Parathyroid adenoma (tissue), 2 donors: ENCODE data around the gene PLPP4.

ENCODE experiments used
- H2AFZ ChIP-seq: fragments of 300-600 bp; sonication (generic); one replicate; pipeline ENCODE4 v1.7.0; 2017; ENCODE audit warnings: antibody characterized with exemption, mild to moderate bottlenecking
- H3K27ac ChIP-seq: fragments of 300-600 bp; sonication (generic); one replicate; pipeline ENCODE4 v1.7.0; 2017
- H3K27me3 ChIP-seq: fragments of 300-600 bp; sonication (generic); one replicate; pipeline ENCODE4 v1.7.0; 2017; ENCODE audit warnings: low read length; ENCODE audit not compliant: control insufficient read depth, insufficient read depth
- H3K36me3 ChIP-seq: fragments of 300-600 bp; sonication (generic); one replicate; pipeline ENCODE4 v1.7.0; 2017; ENCODE audit warnings: low read length; ENCODE audit not compliant: control insufficient read depth, insufficient read depth
- H3K4me1 ChIP-seq: fragments of 300-600 bp; sonication (generic); one replicate; pipeline ENCODE4 v1.7.0; 2017; ENCODE audit warnings: control low read depth
- H3K4me2 ChIP-seq: fragments of 300-600 bp; sonication (generic); one replicate; pipeline ENCODE4 v1.7.0; 2017; ENCODE audit warnings: low read length
- H3K4me3 ChIP-seq: fragments of 300-600 bp; sonication (generic); one replicate; pipeline ENCODE4 v1.7.0; 2017; ENCODE audit warnings: low read depth, low read length
- H3K79me2 ChIP-seq: fragments of 300-600 bp; sonication (generic); one replicate; pipeline ENCODE4 v1.7.0; 2017; ENCODE audit warnings: control low read depth
- H3K9ac ChIP-seq: fragments of 300-600 bp; sonication (generic); one replicate; pipeline ENCODE4 v1.7.0; 2017; ENCODE audit warnings: mild to moderate bottlenecking
- H3K9me3 ChIP-seq: fragments of 300-600 bp; sonication (generic); one replicate; pipeline ENCODE4 v1.7.0; 2017; ENCODE audit warnings: low read length; ENCODE audit not compliant: control insufficient read depth
- TF ChIP-seq, protein P1 (sequence below): fragments of 300-600 bp; sonication (generic); IDR thresholded peaks from one replicate; pipeline ENCODE4 v1.7.0; 2017; ENCODE audit warnings: antibody characterized with exemption, mild to moderate bottlenecking
- donor health status: primary hyperparathyroidism.

The PLPP4 gene

DNA sequence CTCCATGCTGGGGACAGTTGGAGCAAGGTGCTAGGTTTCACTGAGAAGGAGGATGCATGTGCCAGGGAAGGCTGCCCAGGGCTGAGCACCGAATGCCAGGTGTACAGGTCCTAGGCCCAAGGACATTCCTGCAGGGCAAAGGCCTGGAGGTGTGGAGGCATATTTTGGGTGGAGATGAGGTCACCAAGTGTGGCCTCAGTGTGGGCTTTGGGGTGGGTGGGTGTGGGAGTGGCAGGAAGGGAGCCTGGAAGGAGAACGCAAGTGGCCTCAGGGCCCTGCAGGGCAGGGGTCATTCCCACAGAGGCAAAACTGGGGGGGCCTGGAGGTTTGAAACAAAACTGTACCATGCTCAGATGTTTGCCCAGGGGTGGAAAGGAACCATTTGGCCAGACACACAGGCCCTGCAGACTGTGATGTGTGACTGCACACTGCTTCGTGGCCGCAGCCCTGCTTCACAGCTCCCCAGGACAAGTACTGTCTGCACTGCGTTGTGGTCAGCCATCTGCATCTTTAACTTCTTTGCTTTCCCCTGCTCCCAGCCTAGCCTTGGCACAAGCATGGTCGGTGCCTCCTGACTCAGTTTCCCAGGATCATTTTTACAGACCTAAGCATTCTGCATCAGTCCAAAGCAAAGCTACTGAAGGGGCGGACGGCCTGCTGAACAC, 5.1 kb downstream of the PLPP4 start:
- Histone ChIP-seq H3K9me3 (no peaks in the 10 kb centered on the region), H3K79me2 (no peaks in the 10 kb centered on the region), H3K4me2 (no peak overlapping the region), H3K27ac (no peak overlapping the region), H3K9ac (no peak overlapping the region), H3K4me1 (no peaks in the 10 kb centered on the region), H3K36me3 (no peaks in the 10 kb centered on the region), H2AFZ (no peak overlapping the region), H3K27me3 (no peaks in the 10 kb centered on the region), H3K4me3 (no peak overlapping the region)
- TF ChIP-seq, protein P1, sequence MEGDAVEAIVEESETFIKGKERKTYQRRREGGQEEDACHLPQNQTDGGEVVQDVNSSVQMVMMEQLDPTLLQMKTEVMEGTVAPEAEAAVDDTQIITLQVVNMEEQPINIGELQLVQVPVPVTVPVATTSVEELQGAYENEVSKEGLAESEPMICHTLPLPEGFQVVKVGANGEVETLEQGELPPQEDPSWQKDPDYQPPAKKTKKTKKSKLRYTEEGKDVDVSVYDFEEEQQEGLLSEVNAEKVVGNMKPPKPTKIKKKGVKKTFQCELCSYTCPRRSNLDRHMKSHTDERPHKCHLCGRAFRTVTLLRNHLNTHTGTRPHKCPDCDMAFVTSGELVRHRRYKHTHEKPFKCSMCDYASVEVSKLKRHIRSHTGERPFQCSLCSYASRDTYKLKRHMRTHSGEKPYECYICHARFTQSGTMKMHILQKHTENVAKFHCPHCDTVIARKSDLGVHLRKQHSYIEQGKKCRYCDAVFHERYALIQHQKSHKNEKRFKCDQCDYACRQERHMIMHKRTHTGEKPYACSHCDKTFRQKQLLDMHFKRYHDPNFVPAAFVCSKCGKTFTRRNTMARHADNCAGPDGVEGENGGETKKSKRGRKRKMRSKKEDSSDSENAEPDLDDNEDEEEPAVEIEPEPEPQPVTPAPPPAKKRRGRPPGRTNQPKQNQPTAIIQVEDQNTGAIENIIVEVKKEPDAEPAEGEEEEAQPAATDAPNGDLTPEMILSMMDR: no peak

DNA sequence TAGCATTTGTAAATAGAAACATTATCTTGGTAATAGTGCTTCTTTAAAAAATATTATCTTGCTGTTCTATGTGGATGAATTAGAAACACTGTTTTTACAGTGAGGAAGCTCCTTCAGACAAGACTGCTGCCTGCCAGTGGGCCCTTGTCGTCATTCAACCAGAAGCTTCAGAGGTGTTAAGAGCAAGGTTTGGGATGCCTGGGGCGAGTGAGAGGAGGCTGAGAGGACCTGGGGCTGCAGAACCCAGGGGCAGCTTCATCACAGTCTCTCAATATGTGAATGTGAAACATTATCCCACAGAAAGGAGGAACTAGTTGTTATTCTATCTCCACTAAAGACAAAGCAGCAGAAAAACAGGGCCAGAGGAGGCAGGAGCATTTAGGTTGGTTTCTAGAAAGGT, 8.1 kb downstream of the PLPP4 start:
- no peaks in the 10 kb centered on the region for H3K4me1 ChIP-seq
- TF ChIP-seq, protein P1: no peak
- H3K27ac ChIP-seq: no peak overlapping the region

DNA sequence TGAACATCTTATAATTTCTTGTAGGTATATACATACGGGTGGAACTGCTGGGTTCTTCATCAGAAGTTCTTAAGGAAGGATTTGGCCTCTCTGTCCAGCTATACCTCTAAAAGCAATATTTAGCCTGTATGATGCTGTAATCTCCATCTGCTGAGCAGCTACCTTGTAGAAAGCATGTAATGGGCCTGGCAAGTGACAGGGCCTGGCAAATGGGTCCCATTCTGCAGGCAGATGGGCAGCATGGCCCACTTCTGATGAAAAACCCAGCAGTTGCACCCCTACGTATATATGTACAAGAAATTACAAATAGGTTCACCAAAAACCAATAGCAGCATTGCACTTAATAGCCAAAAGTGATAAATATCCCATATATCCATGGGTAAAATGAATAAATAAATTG, 9.0 kb downstream of the PLPP4 start:
- Histone ChIP-seq H3K36me3 (no peaks in the 10 kb centered on the region), H3K79me2 (no peaks in the 10 kb centered on the region), H3K27ac (no peak overlapping the region), H3K27me3 (no peaks in the 10 kb centered on the region), H2AFZ (no peak overlapping the region), H3K9me3 (no peaks in the 10 kb centered on the region), H3K4me2 (no peak overlapping the region), H3K4me1 (no peaks in the 10 kb centered on the region), H3K9ac (no peak overlapping the region), H3K4me3 (no peak overlapping the region)
- TF ChIP-seq, protein P1: no peak

More for the DNA sequence above, 8.1 kb downstream of the PLPP4 start:
- H3K9me3 ChIP-seq: no peaks in the 10 kb centered on the region
- no peaks in the 10 kb centered on the region for H3K36me3 ChIP-seq
- no peaks in the 10 kb centered on the region for H3K27me3 ChIP-seq
- H3K4me2 ChIP-seq: no peak overlapping the region
- no peak overlapping the region for H3K4me3 ChIP-seq
- no peak overlapping the region for H2AFZ ChIP-seq
- no peaks in the 10 kb centered on the region for H3K79me2 ChIP-seq
- H3K9ac ChIP-seq: no peak overlapping the region

DNA sequence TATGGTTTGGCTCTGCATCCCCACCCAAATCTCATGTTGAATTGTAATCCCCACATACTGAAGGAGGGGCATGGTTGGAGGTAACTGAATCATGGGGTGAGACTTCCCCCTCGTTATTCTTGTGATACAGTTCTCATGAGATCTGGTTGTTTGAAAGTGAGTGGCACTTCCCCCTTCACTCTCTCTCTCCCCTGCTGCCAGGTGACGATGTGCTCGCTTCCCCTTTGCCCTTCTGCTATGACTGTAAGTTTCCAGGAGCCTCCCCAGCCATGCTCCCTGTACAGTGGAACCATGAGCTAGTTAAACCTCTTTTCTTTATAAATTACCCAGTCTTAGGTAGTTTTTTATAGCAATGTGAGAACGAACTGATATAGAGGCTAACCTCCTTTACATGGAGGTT, 16.6 kb downstream of the PLPP4 start:
- no peaks in the 10 kb centered on the region for H3K4me1 ChIP-seq
- TF ChIP-seq, protein P1: no peak
- no peaks in the 10 kb centered on the region for H3K79me2 ChIP-seq
- no peak overlapping the region for H3K27ac ChIP-seq
- no peak overlapping the region for H3K9ac ChIP-seq
- no peak overlapping the region for H2AFZ ChIP-seq
- no peaks in the 10 kb centered on the region for H3K27me3 ChIP-seq
- H3K4me2 ChIP-seq: no peak overlapping the region
- no peaks in the 10 kb centered on the region for H3K9me3 ChIP-seq
- no peak overlapping the region for H3K4me3 ChIP-seq
- no peaks in the 10 kb centered on the region for H3K36me3 ChIP-seq

DNA sequence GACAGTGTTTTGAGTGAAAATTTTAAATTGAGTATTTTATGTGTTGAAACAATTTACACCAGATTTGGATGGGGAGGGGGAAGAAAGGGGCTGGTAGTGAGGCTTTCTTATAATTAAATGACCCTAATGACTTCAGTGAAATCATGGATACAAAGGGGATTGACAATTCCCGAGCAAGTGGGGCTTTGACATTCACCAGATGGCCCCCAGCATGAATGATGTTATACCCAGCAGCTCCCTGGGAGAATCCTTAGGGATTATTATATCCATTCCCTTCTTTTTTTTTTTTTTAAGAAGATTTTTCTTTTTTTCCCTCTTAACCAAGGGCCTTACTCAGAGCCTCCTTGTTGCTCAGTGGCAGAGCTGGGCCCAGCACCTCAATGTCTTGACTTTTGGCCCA, 17.9 kb downstream of the PLPP4 start:
- H3K4me3 ChIP-seq: no peak overlapping the region
- H3K9me3 ChIP-seq: no peaks in the 10 kb centered on the region
- no peaks in the 10 kb centered on the region for H3K27me3 ChIP-seq
- H3K27ac ChIP-seq: no peak overlapping the region
- H3K4me2 ChIP-seq: no peak overlapping the region
- H2AFZ ChIP-seq: no peak overlapping the region
- H3K36me3 ChIP-seq: no peaks in the 10 kb centered on the region
- no peak overlapping the region for H3K9ac ChIP-seq
- H3K79me2 ChIP-seq: no peaks in the 10 kb centered on the region
- no peaks in the 10 kb centered on the region for H3K4me1 ChIP-seq
- TF ChIP-seq, protein P1: no peak
